Cardiac septum (tissue), 1 donor: ENCODE data around the gene SMIM35. TPM values are rescaled to one million over a fixed set of nuclear protein-coding genes. Genes with fewer than 3 reads are reported as not detected.
"Not testable (repeated sequence)": the region's sequence is repeated elsewhere in the genome, so short reads cannot be mapped to it uniquely, and the experiment has no call there.

ENCODE experiments used
- DNase-seq: peaks from one replicate; pipeline ENCODE4 v3.0.0-alpha.2; 2020; ENCODE audit warnings: low spot score
- intact Hi-C: fragments of 100-400 bp; cut with DNase I; formaldehyde crosslinking; loops from one replicate; pipeline ENCODE4 v1.14.0; 2022
- total RNA-seq: library from RNA; stranded (reverse); fragmentation: NEBNext Ultra II Directional; extraction: Animal tissue kit (Norgen Biotek cat#: 25700); gene quantifications from one replicate; pipeline ENCODE4 v1.2.1, GENCODE V29; 2021
- donor health status: DM: no; HTN: no; CAD: no.

Gene SMIM35
- total RNA-seq, 1 donor from 2014 or later = not detected

DNA sequence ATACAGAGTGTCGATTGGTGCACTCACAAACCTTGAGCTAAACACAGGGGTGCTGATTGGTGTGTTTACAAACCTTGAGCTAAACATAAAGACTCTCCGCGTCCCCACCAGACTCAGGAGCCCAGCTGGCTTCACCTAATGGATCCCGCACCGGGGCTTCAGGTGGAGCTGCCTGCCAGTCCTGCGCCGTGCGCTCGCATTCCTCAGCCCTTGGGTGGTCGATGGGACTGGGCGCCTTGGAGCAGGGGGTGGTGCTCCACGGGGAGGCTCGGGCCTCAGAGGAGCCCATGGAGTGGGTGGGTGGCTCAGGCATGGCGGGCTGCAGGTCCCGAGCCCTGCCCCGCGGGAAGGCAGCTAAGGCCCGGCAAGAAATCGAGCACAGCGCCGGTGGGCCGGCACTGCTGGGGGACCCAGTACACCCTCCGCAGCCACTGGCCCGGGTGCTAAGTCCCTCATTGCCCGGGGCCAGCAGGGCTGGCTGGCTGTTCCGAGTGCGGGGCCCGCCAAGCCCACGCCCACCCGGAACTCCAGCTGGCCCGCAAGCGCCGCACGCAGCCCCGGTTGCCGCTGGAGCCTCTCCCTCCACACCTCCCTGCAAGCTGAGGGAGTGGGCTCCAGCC is 108.4 kb downstream of the SMIM35 start:
- DNase-seq = not testable (repeated sequence)

DNA sequence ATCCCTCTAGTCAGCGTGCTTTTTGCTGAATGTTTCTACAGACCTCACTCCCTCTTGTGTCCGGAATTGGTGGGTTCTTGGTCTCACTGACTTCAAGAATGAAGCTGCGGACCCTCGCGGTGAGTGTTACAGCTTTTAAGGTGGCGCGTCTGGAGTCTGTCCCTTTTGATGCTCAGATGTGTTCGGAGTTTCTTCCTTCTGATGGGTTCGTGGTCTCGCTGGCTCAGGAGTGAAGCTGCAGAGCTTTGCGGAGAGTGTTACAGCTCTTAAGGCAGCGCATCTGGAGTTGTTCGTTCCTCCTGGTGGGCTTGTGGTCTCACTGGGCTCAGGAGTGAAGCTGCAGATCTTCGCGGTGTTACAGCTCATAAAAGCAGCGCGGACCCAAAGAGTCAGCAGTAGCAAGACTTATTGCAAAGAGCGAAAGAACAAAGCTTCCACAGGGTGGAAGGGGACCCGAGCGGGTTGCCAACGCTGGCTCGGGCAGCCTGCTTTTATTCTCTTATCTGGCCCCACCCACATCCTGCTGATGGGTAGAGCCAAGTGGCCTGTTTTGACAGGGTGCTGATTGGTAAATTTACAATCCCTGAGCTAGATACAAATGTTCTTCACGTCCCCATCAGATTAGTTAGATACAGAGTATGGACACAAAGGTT is 109.0 kb downstream of the SMIM35 start:
- DNase-seq, intact Hi-C loops: not testable (repeated sequence)

More for the DNA sequence above, 108.4 kb downstream of the SMIM35 start:
- intact Hi-C loops = not testable (repeated sequence)

DNA sequence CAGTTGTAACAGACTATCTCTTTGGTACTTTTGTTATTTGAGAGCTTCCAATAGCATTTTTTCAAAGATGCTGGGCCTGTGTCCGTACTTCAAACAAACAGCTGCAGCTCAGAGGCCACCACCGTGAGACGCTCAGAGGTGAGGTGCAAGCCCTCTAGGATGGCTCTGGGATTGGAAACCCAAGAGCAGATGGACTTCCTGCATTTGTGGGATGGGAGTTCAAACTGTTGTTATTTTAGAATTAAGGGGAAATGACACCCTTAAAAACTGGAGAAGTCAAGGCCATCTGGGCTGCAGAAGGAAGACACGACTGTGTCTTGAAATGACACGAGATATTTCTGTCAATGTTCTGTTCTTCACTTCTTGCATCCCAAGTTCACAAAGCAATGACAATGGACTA is 109.7 kb downstream of the SMIM35 start:
- intact Hi-C loops = no loop called here
- no peak for DNase-seq

DNA sequence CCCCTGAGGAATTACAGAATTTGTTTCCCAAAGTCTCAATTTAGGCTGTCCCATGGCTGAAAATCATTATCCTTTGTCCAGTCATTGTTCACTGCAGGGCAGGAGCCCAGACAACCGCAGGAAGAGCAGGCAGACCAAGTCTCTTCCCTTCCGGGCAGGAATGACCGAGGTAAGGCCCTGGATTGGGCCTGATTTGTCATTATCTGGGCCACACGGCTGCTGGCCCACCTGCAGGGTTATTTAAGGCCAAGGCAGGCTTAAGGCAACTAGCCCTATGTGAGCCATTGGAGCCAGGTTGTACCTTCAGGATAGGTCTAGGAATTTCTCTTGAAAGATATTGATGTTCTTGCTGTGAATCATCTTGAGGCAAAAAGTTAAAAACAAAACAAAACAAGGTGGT is 110.3 kb downstream of the SMIM35 start:
- intact Hi-C loops = no loop called here
- no peak for DNase-seq

DNA sequence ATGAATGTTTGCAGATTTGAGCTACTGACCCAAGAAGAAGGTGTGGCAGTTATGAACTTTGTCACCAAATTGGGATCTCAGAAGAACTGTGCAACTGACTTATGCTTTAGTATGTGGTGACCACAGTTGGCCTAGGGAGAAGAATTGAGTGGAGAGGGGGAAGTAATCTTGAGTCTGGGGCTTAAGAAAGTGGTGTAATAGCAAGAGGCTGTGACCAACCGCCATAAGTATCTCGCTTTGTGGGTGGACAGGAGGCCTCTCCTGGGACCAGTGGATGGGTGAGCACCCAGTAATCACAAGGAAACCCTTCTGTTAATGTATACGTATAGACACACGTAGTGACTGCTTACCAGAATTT is 113.3 kb downstream of the SMIM35 start:
- DNase-seq = no peak
- intact Hi-C loops = no loop called here

DNA sequence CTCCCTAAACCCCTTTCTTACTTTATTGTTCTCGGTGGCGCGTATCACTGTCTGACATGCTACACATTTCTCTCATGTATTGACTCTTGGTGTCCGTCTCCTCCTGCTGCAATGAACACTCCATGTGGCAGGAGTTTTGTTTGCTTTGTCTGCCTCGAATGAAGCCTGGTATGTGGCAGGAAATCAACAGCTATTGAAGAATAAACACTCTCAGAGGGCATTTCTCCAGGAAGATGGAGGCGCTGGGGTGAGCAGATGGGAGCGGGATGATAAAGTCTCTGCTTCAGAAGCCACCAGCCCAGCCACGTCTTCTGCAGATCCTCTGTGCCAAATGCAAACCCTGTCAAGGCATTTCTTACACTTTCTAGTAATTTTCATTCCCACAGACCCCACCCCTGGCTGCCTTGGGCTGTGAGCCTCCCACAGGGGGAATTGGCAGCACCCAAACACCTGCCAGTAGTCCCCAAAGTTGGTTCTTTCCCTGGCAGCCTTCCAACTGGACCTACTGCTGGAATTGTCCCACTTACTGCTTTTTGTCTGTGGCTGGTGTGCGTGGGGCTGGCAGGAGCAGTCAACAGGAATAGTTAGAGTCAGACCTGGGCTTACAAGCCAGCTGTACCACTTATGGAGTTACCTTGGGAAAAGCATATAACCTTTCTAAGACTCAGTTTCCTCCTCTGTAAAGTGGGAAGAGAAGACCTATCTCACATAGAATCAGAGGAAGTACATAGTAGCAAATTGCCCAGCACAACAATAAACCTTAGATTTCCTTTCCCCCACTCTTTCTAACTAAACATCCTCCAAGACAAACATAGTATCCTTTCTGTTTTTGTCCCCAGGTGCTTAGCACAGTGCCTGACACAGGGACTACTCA is 113.9 kb downstream of the SMIM35 start:
- intact Hi-C loops = no loop called here

DNA sequence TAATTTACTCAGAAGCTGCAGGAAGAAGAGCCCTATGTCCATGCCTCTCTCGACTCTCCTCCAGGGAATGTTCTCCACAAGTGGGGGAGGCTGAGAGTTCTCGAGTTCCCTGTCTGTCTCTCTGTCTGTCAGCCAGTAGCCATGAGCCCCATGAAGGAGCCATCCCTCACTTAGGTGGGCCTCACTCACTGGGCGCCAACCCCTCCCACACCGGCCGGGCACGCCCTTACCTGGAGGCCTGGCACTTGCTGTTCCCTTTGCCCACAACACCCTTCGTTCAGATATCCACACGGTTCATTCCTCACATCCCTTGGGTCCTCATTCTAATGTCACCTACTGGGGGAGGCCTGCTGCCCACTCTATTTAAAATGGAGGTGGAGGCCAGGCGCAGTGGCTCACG is 114.7 kb downstream of the SMIM35 start:
- DNase-seq = no peak
- intact Hi-C loops = no loop called here

More for the DNA sequence above, 113.9 kb downstream of the SMIM35 start:
- DNase-seq = no peak

DNA sequence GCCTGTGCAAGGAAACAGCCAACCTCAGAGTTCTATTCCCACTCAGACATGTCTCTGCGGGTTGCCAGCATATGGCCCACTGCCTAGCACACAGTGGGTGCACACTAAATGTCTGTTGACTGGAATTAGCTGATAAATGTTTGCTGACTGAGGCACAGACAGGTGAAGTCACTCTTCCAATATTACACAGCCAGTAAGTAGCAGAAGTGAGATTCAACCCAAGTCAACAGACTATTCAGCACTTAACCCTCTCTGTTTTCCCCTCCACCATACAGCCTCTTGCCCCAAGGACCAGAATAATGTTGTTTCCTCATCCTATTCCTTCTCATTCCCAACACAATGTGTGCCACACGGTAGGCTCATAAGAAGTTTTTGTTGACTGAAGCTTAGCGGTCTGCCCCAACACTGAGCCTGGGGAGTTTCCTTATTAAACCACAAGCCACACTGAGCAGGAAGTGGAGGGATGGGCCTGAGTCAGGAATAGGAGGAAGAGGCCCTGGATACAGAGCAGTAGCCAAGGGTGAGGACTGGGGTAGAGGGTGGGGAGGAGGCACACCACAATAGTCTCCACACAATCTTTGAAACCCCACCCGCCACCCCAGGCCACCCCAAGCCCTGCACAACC is 116.3 kb downstream of the SMIM35 start:
- DNase-seq = no peak
- intact Hi-C loops = no loop called here

DNA sequence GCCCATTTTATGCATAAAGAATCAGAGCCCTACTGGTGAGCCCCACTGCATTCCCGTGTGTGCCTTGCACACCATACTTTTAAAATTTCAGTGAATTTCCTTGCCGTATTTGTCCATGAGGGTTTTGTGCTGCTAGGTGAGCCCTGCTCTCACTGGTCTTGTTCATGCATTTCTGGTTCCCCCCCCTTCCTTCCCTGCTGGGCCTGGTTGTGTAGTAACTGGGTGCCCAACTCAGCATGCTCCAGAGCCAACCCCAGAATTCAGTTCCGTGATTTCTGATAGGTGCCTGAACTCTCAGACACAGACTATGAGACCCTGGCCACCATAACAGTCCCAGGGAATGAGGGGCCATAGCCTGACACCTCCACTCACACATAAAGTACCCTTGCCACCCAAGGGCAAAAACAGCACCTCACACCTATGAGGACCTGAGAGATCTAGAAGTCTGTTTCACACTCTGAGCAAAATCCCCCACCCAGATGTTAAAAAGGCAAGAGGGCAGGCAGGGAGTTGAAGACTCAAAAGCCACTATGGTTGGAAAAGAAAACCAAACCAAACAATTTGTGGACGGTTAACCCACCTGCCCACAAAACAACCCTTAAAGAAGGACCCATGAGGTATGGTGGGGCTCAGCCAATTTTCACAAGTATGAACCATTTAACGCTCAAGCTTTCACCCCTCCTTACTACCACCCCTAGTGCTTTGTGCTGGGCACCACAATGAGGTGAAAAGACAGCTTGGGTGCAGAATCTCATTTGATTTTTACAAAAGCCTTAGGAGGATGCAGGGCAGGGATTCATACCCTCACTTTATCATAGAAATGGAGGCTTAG is 117.4 kb downstream of the SMIM35 start:
- intact Hi-C loops = no loop called here
- no peak for DNase-seq

DNA sequence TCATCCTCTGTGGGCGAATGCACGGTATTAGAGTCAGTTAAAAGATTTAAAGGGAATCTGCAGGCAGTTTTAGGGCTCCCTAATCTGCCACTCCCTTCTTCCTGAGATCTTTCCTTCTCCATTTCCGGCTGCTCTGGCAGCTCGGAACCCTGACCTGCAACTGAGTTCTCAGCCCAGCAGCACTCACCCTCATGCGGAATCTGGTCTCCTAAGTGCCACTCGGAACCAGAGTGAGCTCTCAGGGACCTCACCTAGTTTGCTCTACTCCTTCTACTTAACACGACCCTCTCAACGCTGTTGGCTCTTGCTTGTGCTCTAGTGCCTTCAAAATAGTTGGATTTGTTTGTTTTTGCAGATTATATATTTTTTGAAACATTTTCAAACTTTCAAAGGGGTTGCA is 119.9 kb downstream of the SMIM35 start:
- no peak for DNase-seq
- intact Hi-C loops = no loop called here

DNA sequence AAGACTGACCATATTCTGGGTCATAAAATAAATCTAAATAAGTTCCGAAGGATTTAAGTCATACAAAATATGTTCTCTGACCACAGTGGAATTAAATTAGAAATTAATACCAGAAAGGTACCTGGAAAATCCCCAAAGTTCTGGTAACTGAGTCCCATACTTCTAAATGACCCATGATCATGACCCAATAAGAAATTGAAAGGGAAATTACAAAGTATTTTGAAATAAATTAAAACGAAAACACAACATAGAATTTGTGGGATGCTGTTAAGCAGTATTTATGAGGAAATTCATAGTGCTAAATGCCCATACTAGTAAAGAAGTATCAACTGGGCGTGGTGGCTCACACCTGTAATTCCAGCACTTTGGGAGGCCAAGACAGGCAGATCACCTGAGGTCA is 123.9 kb downstream of the SMIM35 start:
- no peak for DNase-seq
- intact Hi-C loops = no loop called here

DNA sequence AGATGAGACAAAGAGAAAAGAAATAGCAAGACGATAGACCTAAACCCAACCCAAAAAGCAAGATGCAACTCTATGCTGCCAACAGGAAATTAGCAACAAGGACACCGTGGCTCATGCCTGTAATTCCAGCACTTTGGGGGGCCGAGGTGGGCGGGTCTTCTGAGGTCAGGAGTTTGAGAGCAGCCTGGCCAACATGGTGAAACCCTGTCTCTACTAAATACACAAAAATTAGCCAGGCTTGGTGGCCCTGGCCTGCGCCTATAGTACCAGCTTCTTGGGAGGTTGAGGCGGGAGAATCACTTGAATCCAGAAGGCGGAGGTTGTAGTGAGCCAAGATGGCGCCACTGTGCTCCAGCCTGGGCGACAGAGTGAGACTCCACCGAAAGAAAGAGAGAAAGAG is 124.9 kb downstream of the SMIM35 start:
- intact Hi-C loops = no loop called here
- DNase-seq = no peak

DNA sequence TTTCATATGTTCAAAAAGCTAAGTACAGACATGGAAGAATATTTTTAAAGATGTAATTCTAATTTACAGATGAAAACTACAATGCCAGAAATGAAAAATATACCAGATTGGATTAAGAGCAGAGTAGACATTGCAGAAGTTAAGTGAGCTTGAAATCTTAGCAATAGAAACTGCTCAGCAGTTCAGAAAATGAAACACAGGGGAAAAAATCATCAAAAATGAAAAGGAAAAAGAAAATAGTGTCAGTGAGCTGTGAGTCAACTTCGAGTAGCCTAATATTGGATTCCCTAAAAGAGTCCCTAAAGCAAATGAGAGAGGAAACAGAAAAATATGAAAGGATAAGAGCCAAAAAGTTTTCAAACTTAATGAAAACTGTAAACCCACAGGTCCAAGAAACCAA is 126.4 kb downstream of the SMIM35 start:
- no peak for DNase-seq
- intact Hi-C loops = no loop called here

DNA sequence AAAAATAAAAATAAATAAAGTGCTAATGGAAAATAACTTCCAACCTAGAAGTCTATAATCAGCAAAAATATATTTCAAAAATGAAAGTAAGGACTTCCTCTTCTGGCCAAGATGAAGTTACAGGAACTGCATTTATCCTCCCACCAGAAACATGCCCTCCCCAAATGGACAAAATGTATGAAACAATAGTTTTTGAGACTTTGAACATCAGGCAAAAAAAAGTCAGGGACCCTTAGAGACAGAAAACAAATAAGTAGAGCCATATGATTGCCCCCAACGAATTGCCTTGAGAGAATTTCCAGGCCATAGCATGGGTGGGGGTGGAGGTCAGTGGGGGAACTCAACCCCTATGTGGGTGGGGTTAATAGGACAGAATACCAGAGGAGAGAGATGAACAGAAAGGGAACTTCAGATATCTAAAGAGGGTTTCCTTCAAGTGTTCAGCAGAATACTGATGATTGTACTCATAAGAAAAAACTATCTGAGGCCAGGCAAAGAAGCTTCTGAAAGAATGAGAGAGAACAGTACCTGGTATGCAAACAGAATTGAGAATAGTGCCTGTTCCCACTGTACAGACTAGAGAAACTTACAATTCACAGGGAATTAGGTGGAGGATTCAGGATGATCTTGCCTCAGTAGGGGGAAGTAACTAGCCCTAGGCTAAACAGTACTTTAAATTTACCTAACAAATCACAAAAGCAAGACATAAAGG is 127.2 kb downstream of the SMIM35 start:
- intact Hi-C loops = no loop called here

DNA sequence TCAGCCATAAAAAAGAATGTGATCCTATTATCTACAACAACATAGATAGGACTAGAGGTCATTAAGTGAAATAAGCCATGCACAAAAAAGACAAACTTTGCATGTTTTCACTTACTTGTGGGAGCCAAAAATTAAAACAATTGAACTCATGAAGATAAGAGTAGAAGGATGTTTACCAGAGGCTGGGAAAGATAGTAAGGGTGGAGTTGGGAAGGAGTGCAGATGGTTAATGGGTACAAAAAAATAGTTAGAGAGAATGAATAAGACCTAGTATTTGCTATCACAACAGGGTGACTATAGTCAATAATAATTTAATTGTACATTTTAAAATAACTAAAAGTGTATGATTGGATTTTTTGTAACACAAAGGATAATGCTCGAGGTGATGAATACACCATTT is 127.8 kb downstream of the SMIM35 start:
- DNase-seq = no peak

More for the DNA sequence above, 127.2 kb downstream of the SMIM35 start:
- no peak for DNase-seq

More for the DNA sequence above, 127.8 kb downstream of the SMIM35 start:
- intact Hi-C loops = no loop called here
